AG09319 (cell line): ENCODE data around the gene AMBP.
"Not testable (repeated sequence)": the region's sequence is repeated elsewhere in the genome, so short reads cannot be mapped to it uniquely, and the experiment has no call there.

ENCODE experiments used
- DNase-seq: peaks from one replicate; pipeline ENCODE4 v3.0.0-alpha.2; 2010; ENCODE audit warnings: low read depth; ENCODE audit errors: extremely low read depth
- CTCF ChIP-seq: IDR thresholded peaks from 2 replicates; pipeline ENCODE4 v1.5.1; 2011; ENCODE audit warnings: low read depth, mild to moderate bottlenecking, inconsistent platforms, low read length, moderate library complexity

The AMBP gene

GRCh38 chr9:114087721-114088120 lies 9.6 kb upstream of the AMBP start:
- DNase-seq, result no peak
- TF ChIP-seq CTCF, result no peak

DNA sequence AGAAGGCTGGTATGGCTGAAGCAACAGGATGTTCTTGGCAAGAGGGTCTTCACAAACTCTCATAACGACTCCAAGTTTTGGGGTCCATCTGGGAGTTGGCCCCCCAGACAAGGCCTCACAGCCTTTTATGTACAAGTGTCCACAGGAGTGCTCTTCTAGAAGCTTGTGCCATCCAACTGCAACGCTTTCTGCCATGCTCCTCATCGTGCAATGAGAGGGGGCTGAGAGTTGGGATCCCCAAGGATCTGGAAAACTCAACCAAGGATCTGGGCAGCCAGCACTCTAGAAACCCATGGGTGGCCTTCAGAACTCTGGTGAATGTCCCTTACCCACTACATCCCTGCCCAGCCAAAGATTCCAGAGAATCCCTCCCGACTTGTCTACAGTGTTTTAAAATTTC lies 8.5 kb upstream of the AMBP start:
- no peak for DNase-seq
- TF ChIP-seq CTCF, result no peak

DNA sequence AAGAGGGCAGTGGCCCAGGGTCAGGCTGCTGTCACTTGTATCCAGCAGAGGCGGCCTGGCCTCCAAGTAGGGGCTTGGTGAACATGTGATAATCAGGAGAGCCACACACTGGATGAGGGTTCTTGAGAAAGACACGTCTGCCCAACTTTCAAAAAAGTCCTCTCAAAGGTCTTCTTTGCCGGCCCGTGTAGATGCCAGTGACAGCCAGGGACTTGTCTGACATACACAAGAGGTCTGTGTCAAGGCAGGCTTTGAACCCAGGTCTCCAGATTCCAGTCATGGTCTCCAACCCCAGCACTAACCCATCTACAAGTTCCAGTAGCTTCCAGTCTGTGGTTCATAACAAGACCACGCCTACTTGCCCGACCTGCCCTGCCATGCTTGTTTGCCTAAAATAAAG lies 7.9 kb upstream of the AMBP start:
- no peak for TF ChIP-seq CTCF
- no peak for DNase-seq

GRCh38 chr9:114085387-114085789 lies 7.3 kb upstream of the AMBP start:
- TF ChIP-seq CTCF, result no peak

GRCh38 chr9:114084282-114085073 lies 6.4 kb upstream of the AMBP start:
- TF ChIP-seq CTCF, result no peak
- no peak for DNase-seq

More at GRCh38 chr9:114085387-114085789, 7.3 kb upstream of the AMBP start:
- DNase-seq, result no peak

DNA sequence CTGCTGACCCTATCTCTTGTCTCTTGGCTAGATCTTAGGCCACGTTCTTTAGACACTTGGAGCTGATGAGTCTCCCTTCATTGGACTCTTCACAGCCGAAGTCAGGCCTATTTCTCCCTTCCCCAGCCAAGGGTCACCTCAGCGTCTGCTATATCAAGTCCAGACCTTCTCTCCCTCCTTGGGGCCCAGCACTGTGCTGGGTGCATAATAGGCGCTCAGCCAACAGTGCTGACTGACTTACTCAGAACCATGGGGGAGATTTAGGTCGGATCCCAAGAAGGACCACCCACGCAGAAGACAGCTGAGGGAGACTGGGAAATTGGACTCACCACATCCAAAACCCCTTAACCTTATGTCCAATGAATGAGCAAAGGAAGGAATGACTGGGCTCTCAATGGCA lies 5.6 kb upstream of the AMBP start:
- TF ChIP-seq CTCF, result no peak
- DNase-seq, result no peak

DNA sequence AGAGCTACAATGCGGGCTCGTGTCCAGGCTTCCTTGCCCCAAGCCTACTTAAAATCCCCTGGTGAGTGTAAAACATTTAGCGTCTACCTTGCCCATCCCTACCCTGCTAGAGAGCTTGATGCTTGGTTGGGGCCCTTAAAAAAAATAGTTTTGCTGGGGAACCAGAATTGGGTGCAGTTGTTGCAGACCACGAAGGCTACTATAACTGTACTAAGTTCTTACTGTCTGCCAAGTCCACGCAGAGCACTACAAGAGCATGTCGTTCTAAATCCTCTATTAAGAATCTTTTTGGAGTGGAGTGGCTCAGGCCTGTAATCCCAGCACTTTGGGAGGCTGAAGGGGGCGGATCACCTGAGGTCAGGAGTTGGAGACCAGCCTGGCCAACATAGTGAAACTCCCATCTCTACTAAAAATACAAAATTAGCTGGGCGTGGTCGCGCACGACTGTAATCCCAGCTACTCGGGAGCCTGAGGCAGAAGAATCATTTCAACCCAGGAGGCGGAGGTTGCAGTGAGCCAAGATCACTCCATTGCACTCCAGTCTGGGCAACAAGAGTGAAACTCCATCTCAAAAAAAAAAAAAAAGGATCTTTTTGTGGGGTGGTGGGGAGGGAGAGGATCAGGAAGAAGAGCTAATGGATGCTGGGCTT lies 4.8 kb upstream of the AMBP start:
- DNase-seq, result not testable (repeated sequence)
